Vagina (tissue), 2 donors: ENCODE measurements around the gene KCNK10.

Source experiments
- POLR2AphosphoS5 ChIP-seq, 2 donors: sonication (generic); formaldehyde crosslinking; IDR thresholded peaks; one replicate each; pipeline ENCODE4 v1.9.0; 2017; ENCODE audit warnings: antibody characterized with exemption in 2 of 2, mild to moderate bottlenecking in 2 of 2, low read depth in 1 of 2; ENCODE audit not compliant: insufficient read depth in 1 of 2
- TF ChIP-seq, protein P1 (sequence below), 3 experiments: fragments of 450-650 bp in 2 of 3; fragments of 200-600 bp in 1 of 3; sonication (generic) in 1 of 3; IDR thresholded peaks; one replicate each; pipeline ENCODE4 v1.5.1; 2017 to 2019; ENCODE audit warnings: antibody characterized with exemption in 3 of 3, mild to moderate bottlenecking in 2 of 3, moderate library complexity in 2 of 3

DNA sequence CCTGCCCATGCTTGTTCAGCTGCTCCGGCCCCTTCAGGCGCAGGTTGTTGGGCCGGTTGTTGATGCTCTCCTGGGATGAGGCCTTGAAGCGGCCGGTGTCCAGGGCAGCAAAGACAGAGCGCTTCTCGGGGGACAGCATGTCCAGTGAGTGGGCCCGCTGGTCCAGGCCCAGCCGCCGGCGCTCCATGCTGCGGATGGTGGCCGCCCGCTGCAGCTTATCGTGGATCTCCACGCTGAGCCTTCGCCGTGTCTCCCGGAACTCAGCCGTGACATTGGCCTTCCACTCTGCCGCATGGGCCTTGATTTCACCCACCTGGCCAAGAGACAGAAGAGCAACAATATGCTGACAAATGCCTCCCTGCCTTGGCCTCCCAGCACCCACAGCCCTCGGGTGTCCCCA lies 137.2 kb downstream of the KCNK10 start:
- TF ChIP-seq, protein P1, sequence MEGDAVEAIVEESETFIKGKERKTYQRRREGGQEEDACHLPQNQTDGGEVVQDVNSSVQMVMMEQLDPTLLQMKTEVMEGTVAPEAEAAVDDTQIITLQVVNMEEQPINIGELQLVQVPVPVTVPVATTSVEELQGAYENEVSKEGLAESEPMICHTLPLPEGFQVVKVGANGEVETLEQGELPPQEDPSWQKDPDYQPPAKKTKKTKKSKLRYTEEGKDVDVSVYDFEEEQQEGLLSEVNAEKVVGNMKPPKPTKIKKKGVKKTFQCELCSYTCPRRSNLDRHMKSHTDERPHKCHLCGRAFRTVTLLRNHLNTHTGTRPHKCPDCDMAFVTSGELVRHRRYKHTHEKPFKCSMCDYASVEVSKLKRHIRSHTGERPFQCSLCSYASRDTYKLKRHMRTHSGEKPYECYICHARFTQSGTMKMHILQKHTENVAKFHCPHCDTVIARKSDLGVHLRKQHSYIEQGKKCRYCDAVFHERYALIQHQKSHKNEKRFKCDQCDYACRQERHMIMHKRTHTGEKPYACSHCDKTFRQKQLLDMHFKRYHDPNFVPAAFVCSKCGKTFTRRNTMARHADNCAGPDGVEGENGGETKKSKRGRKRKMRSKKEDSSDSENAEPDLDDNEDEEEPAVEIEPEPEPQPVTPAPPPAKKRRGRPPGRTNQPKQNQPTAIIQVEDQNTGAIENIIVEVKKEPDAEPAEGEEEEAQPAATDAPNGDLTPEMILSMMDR (IDR thresholded peaks at IDR 0.05), result no peak
- TF ChIP-seq POLR2AphosphoS5 (IDR thresholded peaks at IDR 0.05; ENCODE audit: insufficient read depth in 1 of 2, low read depth in 1 of 2), result no peak
